HepG2 (cell line): Measurements from ENCODE around the gene TM9SF2. TPM values are rescaled to one million over a fixed set of nuclear protein-coding genes. Genes with fewer than 3 reads are reported as not detected.

ENCODE experiments used
- ATAC-seq: fragments of 200-7000 bp; cut with Tn5 transposase; 3 replicates; pipeline ENCODE4 v1.9.1; 2020; ENCODE audit warnings: mild to moderate bottlenecking, moderate library complexity
- BruUV-seq: library from RNA; stranded (reverse); fragments of 400-500 nt; replicated peaks from 2 replicates; lab custom pipeline; 2021; lab: Mats Ljungman, UMichigan
- CTCF ChIA-PET: fragments of 300-600 bp; formaldehyde crosslinking; extraction: SDS; loops from one replicate; lab custom pipeline; 2021; ENCODE audit warnings: low total read pairs, inconsistent platforms, low intra/inter-chr PET ratio; lab: Yijun Ruan, JAX
- POLR2A ChIA-PET: fragments of 350-600 bp; sonication (Branson Sonifier 250); formaldehyde crosslinking; loops from one replicate; lab custom pipeline; 2020; ENCODE audit warnings: antibody characterized with exemption, inconsistent platforms; lab: Yijun Ruan, JAX
- DNase-seq: peaks from one replicate; pipeline ENCODE4 v3.0.0-alpha.2; 2015; ENCODE audit warnings: low spot score
- FAIRE-seq: peaks from 3 replicates; lab custom pipeline; 2011; peaks lifted over from hg19 to GRCh38; lab: Jason Lieb, UNC
- H2AFZ ChIP-seq: one replicate; pipeline ENCODE4 v1.6.1; 2011; ENCODE audit warnings: low read length, inconsistent platforms
- H3K27ac ChIP-seq: fragments of 300-600 bp; 3 replicates; pipeline ENCODE4 v1.8.0; 2011; ENCODE audit warnings: mixed run types, mild to moderate bottlenecking, mixed read lengths, low read length, inconsistent platforms; ENCODE audit not compliant: insufficient read depth; ENCODE audit errors: extremely low read length
- H3K27me3 ChIP-seq, 2 experiments: fragments of 200-600 bp in 1 of 2; 2 replicates in 1 of 2; 3 replicates in 1 of 2; pipeline versions ENCODE4 v1.6.0 to v1.8.0; 2011; ENCODE audit warnings: low read length in 2 of 2, mild to moderate bottlenecking in 2 of 2, moderate library complexity in 2 of 2, inconsistent platforms in 1 of 2; ENCODE audit not compliant: insufficient read depth in 2 of 2, control insufficient read depth in 1 of 2
- H3K36me3 ChIP-seq, 2 experiments: fragments of 200-600 bp in 1 of 2; replicated peaks in 1 of 2; 2 replicates in 1 of 2; 3 replicates in 1 of 2; pipeline versions ENCODE4 v1.5.1 to v1.8.0; 2011; ENCODE audit warnings: low read length in 2 of 2, inconsistent platforms in 1 of 2; ENCODE audit not compliant: insufficient read depth in 2 of 2, control insufficient read depth in 1 of 2
- H3K4me1 ChIP-seq: 2 replicates; pipeline ENCODE4 v1.5.1; 2012; ENCODE audit warnings: low read length, inconsistent platforms; ENCODE audit not compliant: insufficient read depth
- H3K4me2 ChIP-seq: 2 replicates; pipeline ENCODE4 v1.6.0; 2011; ENCODE audit warnings: low read depth, low read length, inconsistent platforms
- H3K4me3 ChIP-seq, 3 experiments: fragments of 200-600 bp in 1 of 3; sonication (generic), shearing (Covaris generic) in 1 of 3; replicated peaks in 1 of 3; 2 replicates each; pipeline ENCODE4 v1.5.1; 2011 to 2016; ENCODE audit warnings: low read length in 3 of 3, inconsistent platforms in 2 of 3, low read depth in 2 of 3, mild to moderate bottlenecking in 2 of 3, control low read depth in 1 of 3, mixed read lengths in 1 of 3; ENCODE audit not compliant: insufficient read depth in 1 of 3
- H3K79me2 ChIP-seq: one replicate; pipeline ENCODE4 v1.6.1; 2011; ENCODE audit warnings: low read length, inconsistent platforms; ENCODE audit not compliant: insufficient read depth
- H3K9ac ChIP-seq: 2 replicates; pipeline ENCODE4 v1.6.0; 2011; ENCODE audit warnings: mild to moderate bottlenecking, low read depth, low read length, inconsistent platforms; ENCODE audit not compliant: insufficient read depth
- H3K9me3 ChIP-seq: 2 replicates; pipeline ENCODE4 v1.5.1; 2012; ENCODE audit warnings: mild to moderate bottlenecking, low read length
- H4K20me1 ChIP-seq: 2 replicates; pipeline ENCODE4 v1.6.0; 2011; ENCODE audit warnings: inconsistent platforms, mild to moderate bottlenecking, low read length, moderate library complexity; ENCODE audit not compliant: insufficient read depth
- CHD4 ChIP-seq: fragments of 200-600 bp; sonication (generic); IDR thresholded peaks from 2 replicates; pipeline ENCODE4 v1.7.0; 2017; ENCODE audit warnings: mild to moderate bottlenecking, low read length, borderline replicate concordance
- FOXP4 ChIP-seq: sonication (generic); formaldehyde crosslinking; IDR thresholded peaks from 2 replicates; pipeline ENCODE4 v1.4.0; 2020; ENCODE audit warnings: missing genetic modification reagents
- IRF1 ChIP-seq: sonication (generic); formaldehyde crosslinking; IDR thresholded peaks from 2 replicates; pipeline ENCODE4 v1.4.0; 2020; ENCODE audit warnings: low read depth, mild to moderate bottlenecking, missing genetic modification reagents
- KDM5A ChIP-seq: fragments of 200-600 bp; sonication (generic); IDR thresholded peaks from 2 replicates; pipeline ENCODE4 v1.7.0; 2018; ENCODE audit warnings: antibody characterized with exemption, mild to moderate bottlenecking, low read length, borderline replicate concordance
- SOX13 ChIP-seq, 3 experiments: fragments of 450-650 bp in 1 of 3; sonication (generic) in 1 of 3; formaldehyde crosslinking in 1 of 3; IDR thresholded peaks in 2 of 3; conservative IDR thresholded peaks in 1 of 3; 2 replicates each; pipeline versions ENCODE4 v1.5.0 to v1.6.1; 2016 to 2020; ENCODE audit warnings: antibody characterized with exemption in 1 of 3, mild to moderate bottlenecking in 1 of 3, missing compliant biosample characterization in 1 of 3, missing genetic modification reagents in 1 of 3, moderate library complexity in 1 of 3
- YEATS2 ChIP-seq: sonication (generic); formaldehyde crosslinking; IDR thresholded peaks from 2 replicates; pipeline ENCODE4 v1.4.0; 2020; ENCODE audit warnings: missing genetic modification reagents, borderline replicate concordance
- ZNF30 ChIP-seq: sonication (generic); formaldehyde crosslinking; IDR thresholded peaks from 2 replicates; pipeline ENCODE4 v1.5.0; 2020; ENCODE audit warnings: mild to moderate bottlenecking, missing genetic modification reagents
- WGBS: methylation state at CpG from one replicate; pipeline ENCODE4 v1.1.6; 2017; ENCODE audit warnings: low lambda C conversion rate; 5-methylcytosine and 5-hydroxymethylcytosine counted together
- in situ Hi-C: cut with HindIII; loops from 2 replicates; pipeline ENCODE4 v1.10.0; 2017; ENCODE audit warnings: low pct_unique_long_range_greater_than_20kb; ENCODE audit not compliant: extremely low pct_ligation_motif_present
- intact Hi-C: fragments of 100-400 bp; cut with micrococcal nuclease; formaldehyde crosslinking; loops from one replicate; pipeline ENCODE4 v1.10.0; 2022; ENCODE audit not compliant: unreplicated experiment
- polyA plus RNA-seq, 8 experiments: library from polyadenylated mRNA; depleted of rRNA in 3 of 8; stranded (reverse) in 7 of 8; unstranded in 1 of 8; fragments of >200 nt; fragmentation: Illumina TruSeq in 4 of 8; extraction: Trizol in 4 of 8; gene quantifications; 2 replicates each; pipeline versions ENCODE4 v1.2.1 to v1.2.3, GENCODE V29; 2011 to 2016; ENCODE audit warnings: low read depth in 4 of 8, missing spikeins in 1 of 8, mixed read lengths in 1 of 8; ENCODE audit not compliant: insufficient read depth in 1 of 8
- total RNA-seq, 5 experiments: library from RNA; depleted of rRNA; stranded (reverse); fragments of >200 nt; fragmentation: Illumina TruSeq; extraction: Trizol; gene quantifications; 2 replicates each; pipeline ENCODE4 v1.2.3, GENCODE V29; 2016; ENCODE audit warnings: low read depth in 1 of 5
- TF ChIP-seq, protein P1 (sequence below): sonication (generic); formaldehyde crosslinking; IDR thresholded peaks from 2 replicates; pipeline ENCODE4 v1.8.0; 2022; ENCODE audit warnings: missing genetic modification reagents, mild to moderate bottlenecking, borderline replicate concordance

Gene TM9SF2
- total and polyA plus RNA-seq, 2 of the 13 experiments (the other 11 are each of a cell fraction or from before 2014, with no cell fraction given) = 94.1 to 123 TPM

GRCh38 chr13:99572921-99573320 is 71.6 kb downstream of the TM9SF2 start:
- ATAC-seq (no peak), DNase-seq (no peak), FAIRE-seq (no peak)
- no peak overlapping the region for H3K27ac ChIP-seq
- intact Hi-C loops (no loop called here), in situ Hi-C loops (no loop called here)
- H3K9me3 ChIP-seq = no peaks in the 10 kb centered on the region
- H3K4me3 ChIP-seq = no peak overlapping the region
- ChIA-PET CTCF (no interaction called here), POLR2A (interaction anchor here (2.4 kb wide), 1 partner anchor 33 kb away, joined by 6 read pairs; the partner anchor contains the start of gene CLYBL)
- BruUV-seq = no TSS peak
- TF ChIP-seq KDM5A (no peak), CHD4 (no peak), IRF1 (CRISPR knock-in tag) (no peak), FOXP4 (CRISPR knock-in tag) (no peak), SOX13 (IDR thresholded peaks at IDR 0.05) (no peak), SOX13 (CRISPR knock-in tag; conservative IDR thresholded peaks at IDR 0.05 in 1 of 2, IDR thresholded peaks at IDR 0.05 in 1 of 2) (no peak), ZNF30 (CRISPR knock-in tag) (no peak), YEATS2 (CRISPR knock-in tag) (no peak)
- TF ChIP-seq, protein P1, sequence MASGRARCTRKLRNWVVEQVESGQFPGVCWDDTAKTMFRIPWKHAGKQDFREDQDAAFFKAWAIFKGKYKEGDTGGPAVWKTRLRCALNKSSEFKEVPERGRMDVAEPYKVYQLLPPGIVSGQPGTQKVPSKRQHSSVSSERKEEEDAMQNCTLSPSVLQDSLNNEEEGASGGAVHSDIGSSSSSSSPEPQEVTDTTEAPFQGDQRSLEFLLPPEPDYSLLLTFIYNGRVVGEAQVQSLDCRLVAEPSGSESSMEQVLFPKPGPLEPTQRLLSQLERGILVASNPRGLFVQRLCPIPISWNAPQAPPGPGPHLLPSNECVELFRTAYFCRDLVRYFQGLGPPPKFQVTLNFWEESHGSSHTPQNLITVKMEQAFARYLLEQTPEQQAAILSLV (CRISPR knock-in tag) = no peak
- H3K79me2 ChIP-seq = no peaks in the 10 kb centered on the region
- H3K4me1 ChIP-seq = peaks cover 7% of the 10 kb centered on the region
- WGBS = 85% methylated on average over 13 of the region's 13 CpGs
- no peaks in the 10 kb centered on the region for H3K27me3 ChIP-seq
- no peaks in the 10 kb centered on the region for H3K36me3 ChIP-seq
- no peak overlapping the region for H2AFZ ChIP-seq
- H3K4me2 ChIP-seq = no peak overlapping the region
- no peaks in the 10 kb centered on the region for H4K20me1 ChIP-seq
- H3K9ac ChIP-seq = no peak overlapping the region
